ENCODE data around the gene MIPOL1. TPM values are rescaled to one million over a fixed set of nuclear protein-coding genes. Genes with fewer than 3 reads are reported as not detected.

Gene MIPOL1
- total and polyA plus RNA-seq, 2 experiments from 2014 or later: 16.6 to 24.8 TPM

- TF ChIP-seq, protein P1, sequence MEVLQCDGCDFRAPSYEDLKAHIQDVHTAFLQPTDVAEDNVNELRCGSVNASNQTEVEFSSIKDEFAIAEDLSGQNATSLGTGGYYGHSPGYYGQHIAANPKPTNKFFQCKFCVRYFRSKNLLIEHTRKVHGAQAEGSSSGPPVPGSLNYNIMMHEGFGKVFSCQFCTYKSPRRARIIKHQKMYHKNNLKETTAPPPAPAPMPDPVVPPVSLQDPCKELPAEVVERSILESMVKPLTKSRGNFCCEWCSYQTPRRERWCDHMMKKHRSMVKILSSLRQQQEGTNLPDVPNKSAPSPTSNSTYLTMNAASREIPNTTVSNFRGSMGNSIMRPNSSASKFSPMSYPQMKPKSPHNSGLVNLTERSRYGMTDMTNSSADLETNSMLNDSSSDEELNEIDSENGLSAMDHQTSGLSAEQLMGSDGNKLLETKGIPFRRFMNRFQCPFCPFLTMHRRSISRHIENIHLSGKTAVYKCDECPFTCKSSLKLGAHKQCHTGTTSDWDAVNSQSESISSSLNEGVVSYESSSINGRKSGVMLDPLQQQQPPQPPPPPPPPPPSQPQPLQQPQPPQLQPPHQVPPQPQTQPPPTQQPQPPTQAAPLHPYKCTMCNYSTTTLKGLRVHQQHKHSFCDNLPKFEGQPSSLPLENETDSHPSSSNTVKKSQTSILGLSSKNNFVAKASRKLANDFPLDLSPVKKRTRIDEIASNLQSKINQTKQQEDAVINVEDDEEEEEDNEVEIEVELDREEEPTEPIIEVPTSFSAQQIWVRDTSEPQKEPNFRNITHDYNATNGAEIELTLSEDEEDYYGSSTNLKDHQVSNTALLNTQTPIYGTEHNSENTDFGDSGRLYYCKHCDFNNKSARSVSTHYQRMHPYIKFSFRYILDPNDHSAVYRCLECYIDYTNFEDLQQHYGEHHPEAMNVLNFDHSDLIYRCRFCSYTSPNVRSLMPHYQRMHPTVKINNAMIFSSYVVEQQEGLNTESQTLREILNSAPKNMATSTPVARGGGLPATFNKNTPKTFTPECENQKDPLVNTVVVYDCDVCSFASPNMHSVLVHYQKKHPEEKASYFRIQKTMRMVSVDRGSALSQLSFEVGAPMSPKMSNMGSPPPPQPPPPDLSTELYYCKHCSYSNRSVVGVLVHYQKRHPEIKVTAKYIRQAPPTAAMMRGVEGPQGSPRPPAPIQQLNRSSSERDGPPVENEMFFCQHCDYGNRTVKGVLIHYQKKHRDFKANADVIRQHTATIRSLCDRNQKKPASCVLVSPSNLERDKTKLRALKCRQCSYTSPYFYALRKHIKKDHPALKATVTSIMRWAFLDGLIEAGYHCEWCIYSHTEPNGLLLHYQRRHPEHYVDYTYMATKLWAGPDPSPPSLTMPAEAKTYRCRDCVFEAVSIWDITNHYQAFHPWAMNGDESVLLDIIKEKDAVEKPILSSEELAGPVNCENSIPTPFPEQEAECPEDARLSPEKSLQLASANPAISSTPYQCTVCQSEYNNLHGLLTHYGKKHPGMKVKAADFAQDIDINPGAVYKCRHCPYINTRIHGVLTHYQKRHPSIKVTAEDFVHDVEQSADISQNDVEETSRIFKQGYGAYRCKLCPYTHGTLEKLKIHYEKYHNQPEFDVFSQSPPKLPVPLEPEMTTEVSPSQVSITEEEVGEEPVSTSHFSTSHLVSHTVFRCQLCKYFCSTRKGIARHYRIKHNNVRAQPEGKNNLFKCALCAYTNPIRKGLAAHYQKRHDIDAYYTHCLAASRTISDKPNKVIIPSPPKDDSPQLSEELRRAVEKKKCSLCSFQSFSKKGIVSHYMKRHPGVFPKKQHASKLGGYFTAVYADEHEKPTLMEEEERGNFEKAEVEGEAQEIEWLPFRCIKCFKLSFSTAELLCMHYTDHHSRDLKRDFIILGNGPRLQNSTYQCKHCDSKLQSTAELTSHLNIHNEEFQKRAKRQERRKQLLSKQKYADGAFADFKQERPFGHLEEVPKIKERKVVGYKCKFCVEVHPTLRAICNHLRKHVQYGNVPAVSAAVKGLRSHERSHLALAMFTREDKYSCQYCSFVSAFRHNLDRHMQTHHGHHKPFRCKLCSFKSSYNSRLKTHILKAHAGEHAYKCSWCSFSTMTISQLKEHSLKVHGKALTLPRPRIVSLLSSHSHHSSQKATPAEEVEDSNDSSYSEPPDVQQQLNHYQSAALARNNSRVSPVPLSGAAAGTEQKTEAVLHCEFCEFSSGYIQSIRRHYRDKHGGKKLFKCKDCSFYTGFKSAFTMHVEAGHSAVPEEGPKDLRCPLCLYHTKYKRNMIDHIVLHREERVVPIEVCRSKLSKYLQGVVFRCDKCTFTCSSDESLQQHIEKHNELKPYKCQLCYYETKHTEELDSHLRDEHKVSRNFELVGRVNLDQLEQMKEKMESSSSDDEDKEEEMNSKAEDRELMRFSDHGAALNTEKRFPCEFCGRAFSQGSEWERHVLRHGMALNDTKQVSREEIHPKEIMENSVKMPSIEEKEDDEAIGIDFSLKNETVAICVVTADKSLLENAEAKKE (CRISPR knock-in tag; IDR thresholded peaks at IDR 0.05): no peak
- TF ChIP-seq NANOG (IDR thresholded peaks at IDR 0.05; ENCODE audit: borderline replicate concordance) (no peak), ZNF114 (CRISPR knock-in tag; IDR thresholded peaks at IDR 0.05) (no peak), ETS1 (IDR thresholded peaks at IDR 0.05) (no peak)
Measured at GRCh38 chr14:37272569-37272968, 74.8 kb downstream of the MIPOL1 start (continued).

- H3K27me3 Mint-ChIP-seq (ENCODE audit: insufficient read depth, low read depth, poor library complexity): no peaks in the 10 kb centered on the region
- no peaks in the 10 kb centered on the region for H4K20me1 ChIP-seq (replicated peaks; ENCODE audit: insufficient read depth)
- no peak overlapping the region for H3K27ac ChIP-seq (ENCODE audit: low read depth)
- H3K4me3 Mint-ChIP-seq: no peak overlapping the region
- no peak overlapping the region for H2AFZ ChIP-seq
- H3K9me2 ChIP-seq (ENCODE audit: insufficient read depth): no peaks in the 10 kb centered on the region
- H3K79me2 ChIP-seq (replicated peaks; ENCODE audit: insufficient read depth): no peaks in the 10 kb centered on the region
- ATAC-seq (no peak), DNase-seq (ENCODE audit: low spot score) (no peak)
- no peaks in the 10 kb centered on the region for H3K4me1 Mint-ChIP-seq
- no peaks in the 10 kb centered on the region for H3K4me1 ChIP-seq (ENCODE audit: insufficient read depth)
- no peak overlapping the region for H3K4me3 ChIP-seq
- no peaks in the 10 kb centered on the region; the same call in 2 of the 3 replicates for H3K36me3 Mint-ChIP-seq (ENCODE audit: low read depth)
- no peaks in the 10 kb centered on the region; the same call in 1 of the 2 replicates for H3K36me3 ChIP-seq (ENCODE audit: insufficient read depth)
- no peaks in the 10 kb centered on the region for H3K9me3 Mint-ChIP-seq
- H3K27me3 ChIP-seq (ENCODE audit: insufficient read depth): no peaks in the 10 kb centered on the region
- no peaks in the 10 kb centered on the region for H3F3A ChIP-seq (replicated peaks; ENCODE audit: low read depth)
- H3K27ac Mint-ChIP-seq: no peak overlapping the region
- H3K4me2 ChIP-seq: no peak overlapping the region
- TF ChIP-seq JUNB (IDR thresholded peaks at IDR 0.05; ENCODE audit: unreplicated experiment) (no peak), REST (IDR thresholded peaks at IDR 0.05; ENCODE audit: unreplicated experiment) (no peak), NANOG (IDR thresholded peaks at IDR 0.05; ENCODE audit: borderline replicate concordance) (no peak), CREB1 (CRISPR knock-in tag; IDR thresholded peaks at IDR 0.05; ENCODE audit: low read depth) (no peak), EZH2phosphoT487 (IDR thresholded peaks at IDR 0.05; ENCODE audit: unreplicated experiment) (no peak)
- TF ChIP-seq, protein P2, sequence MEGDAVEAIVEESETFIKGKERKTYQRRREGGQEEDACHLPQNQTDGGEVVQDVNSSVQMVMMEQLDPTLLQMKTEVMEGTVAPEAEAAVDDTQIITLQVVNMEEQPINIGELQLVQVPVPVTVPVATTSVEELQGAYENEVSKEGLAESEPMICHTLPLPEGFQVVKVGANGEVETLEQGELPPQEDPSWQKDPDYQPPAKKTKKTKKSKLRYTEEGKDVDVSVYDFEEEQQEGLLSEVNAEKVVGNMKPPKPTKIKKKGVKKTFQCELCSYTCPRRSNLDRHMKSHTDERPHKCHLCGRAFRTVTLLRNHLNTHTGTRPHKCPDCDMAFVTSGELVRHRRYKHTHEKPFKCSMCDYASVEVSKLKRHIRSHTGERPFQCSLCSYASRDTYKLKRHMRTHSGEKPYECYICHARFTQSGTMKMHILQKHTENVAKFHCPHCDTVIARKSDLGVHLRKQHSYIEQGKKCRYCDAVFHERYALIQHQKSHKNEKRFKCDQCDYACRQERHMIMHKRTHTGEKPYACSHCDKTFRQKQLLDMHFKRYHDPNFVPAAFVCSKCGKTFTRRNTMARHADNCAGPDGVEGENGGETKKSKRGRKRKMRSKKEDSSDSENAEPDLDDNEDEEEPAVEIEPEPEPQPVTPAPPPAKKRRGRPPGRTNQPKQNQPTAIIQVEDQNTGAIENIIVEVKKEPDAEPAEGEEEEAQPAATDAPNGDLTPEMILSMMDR (conservative IDR thresholded peaks at IDR 0.05; ENCODE audit: low read depth in 2 of 2): no peak
Measured at GRCh38 chr14:37274652-37275051, 76.9 kb downstream of the MIPOL1 start.

All from GM23338 (cell line).